ENCODE results near the gene KIF26B.

DNA sequence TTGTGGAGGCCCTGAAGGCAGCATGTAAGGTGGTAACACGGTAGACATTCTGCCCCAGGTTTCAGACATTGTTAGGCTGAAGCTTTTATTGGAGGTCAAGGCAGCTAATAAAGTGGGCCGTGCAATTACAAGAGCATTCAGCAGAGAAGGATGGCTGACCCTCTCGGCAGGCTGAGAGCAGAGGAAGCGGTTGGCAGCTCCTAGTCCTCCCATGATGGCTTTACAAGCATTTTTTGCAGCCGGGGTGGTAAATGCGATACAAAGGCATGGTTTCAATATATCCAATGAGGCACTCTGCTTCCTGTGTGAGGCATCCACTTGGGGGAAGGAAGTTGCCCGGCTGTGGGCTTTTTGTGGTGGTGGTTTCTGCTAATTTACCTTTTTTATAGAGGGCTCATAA, 14.6 kb downstream of the KIF26B start:
- TF ChIP-seq, protein P1, sequence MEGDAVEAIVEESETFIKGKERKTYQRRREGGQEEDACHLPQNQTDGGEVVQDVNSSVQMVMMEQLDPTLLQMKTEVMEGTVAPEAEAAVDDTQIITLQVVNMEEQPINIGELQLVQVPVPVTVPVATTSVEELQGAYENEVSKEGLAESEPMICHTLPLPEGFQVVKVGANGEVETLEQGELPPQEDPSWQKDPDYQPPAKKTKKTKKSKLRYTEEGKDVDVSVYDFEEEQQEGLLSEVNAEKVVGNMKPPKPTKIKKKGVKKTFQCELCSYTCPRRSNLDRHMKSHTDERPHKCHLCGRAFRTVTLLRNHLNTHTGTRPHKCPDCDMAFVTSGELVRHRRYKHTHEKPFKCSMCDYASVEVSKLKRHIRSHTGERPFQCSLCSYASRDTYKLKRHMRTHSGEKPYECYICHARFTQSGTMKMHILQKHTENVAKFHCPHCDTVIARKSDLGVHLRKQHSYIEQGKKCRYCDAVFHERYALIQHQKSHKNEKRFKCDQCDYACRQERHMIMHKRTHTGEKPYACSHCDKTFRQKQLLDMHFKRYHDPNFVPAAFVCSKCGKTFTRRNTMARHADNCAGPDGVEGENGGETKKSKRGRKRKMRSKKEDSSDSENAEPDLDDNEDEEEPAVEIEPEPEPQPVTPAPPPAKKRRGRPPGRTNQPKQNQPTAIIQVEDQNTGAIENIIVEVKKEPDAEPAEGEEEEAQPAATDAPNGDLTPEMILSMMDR (optimal IDR thresholded peaks at IDR 0.05 in 1 of 3, IDR thresholded peaks at IDR 0.05 in 1 of 3, conservative IDR thresholded peaks at IDR 0.05 in 1 of 3; ENCODE audit: extremely low read depth in 1 of 3, insufficient read depth in 2 of 3, low read length in 3 of 3), result no peak
- no peak for TF ChIP-seq EZH2 (IDR thresholded peaks at IDR 0.05; ENCODE audit: low read length)
